ENCODE results near the gene ITM2C. TPM values are rescaled to one million over a fixed set of nuclear protein-coding genes. Genes with fewer than 3 reads are reported as not detected.

The ITM2C gene
- total and polyA plus RNA-seq, 2 of the 13 experiments (the other 11 are each of a cell fraction or from before 2014, with no cell fraction given): 70.5 to 270 TPM

DNA sequence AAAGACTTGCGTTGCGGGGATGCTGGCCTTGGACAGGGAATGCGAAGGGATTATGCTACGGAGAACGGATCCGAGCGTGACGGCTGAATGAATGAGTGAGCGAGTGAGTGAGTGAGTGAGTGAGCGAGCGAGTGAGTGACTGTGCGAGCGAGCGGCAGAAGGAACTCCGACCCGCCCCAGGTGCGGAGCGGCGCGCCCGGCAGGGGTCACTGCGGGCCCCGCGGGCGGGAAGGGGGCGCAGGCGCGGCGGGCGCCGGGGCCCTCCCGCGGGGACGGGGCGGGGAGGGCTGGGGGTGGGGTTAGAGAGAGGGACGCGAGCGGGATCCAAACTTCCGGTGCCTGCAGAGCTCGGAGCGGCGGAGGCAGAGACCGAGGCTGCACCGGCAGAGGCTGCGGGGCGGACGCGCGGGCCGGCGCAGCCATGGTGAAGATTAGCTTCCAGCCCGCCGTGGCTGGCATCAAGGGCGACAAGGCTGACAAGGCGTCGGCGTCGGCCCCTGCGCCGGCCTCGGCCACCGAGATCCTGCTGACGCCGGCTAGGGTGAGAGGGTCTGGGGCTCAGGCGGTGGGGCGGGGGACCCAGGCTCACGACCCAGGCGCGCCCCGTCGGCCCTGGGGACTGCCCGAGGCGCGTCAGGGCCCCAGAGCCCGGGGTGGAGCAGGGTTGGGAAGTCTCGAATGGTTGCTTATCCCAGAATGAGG is at the start of gene ITM2C (continued):
- TF ChIP-seq ZNF468 (CRISPR knock-in tag; IDR thresholded peaks at IDR 0.05) (no peak), AGO2 (optimal IDR thresholded peaks at IDR 0.05; ENCODE audit: low read depth, low read length) (no peak), HIC2 (CRISPR knock-in tag; IDR thresholded peaks at IDR 0.05; ENCODE audit: low read depth) (no peak), ZNF713 (CRISPR knock-in tag; IDR thresholded peaks at IDR 0.05) (0 out of 2 replicates have a peak, but pooled peaks have one; percentile 63), CAMTA2 (CRISPR knock-in tag; IDR thresholded peaks at IDR 0.05; ENCODE audit: borderline replicate concordance) (peak; percentile 96; the same call in 1 of the 2 replicates), THYN1 (CRISPR knock-in tag; IDR thresholded peaks at IDR 0.05; ENCODE audit: borderline replicate concordance, low read depth) (no peak), PLRG1 (conservative IDR thresholded peaks at IDR 0.05) (no peak), SP5 (CRISPR knock-in tag; IDR thresholded peaks at IDR 0.05; ENCODE audit: borderline replicate concordance, low read depth) (no peak), ZNF589 (CRISPR knock-in tag; conservative IDR thresholded peaks at IDR 0.05) (no peak), KMT2A (CRISPR knock-in tag; IDR thresholded peaks at IDR 0.05) (0 out of 2 replicates have a peak, but pooled peaks have one; percentile 40), DDIT3 (CRISPR knock-in tag; IDR thresholded peaks at IDR 0.05) (no peak), CHD4 (IDR thresholded peaks at IDR 0.05; ENCODE audit: borderline replicate concordance, low read length) (no peak), AKAP8 (CRISPR knock-in tag; IDR thresholded peaks at IDR 0.05) (peak; percentile 82; the same call in 1 of the 2 replicates), TRIM24 (CRISPR knock-in tag; IDR thresholded peaks at IDR 0.05) (no peak), ZNF510 (CRISPR knock-in tag; IDR thresholded peaks at IDR 0.05; ENCODE audit: low read depth) (no peak), ZNF121 (CRISPR knock-in tag; IDR thresholded peaks at IDR 0.05) (no peak), PHF5A (CRISPR knock-in tag; IDR thresholded peaks at IDR 0.05; ENCODE audit: low read depth, unreplicated experiment) (no peak), SALL2 (CRISPR knock-in tag; IDR thresholded peaks at IDR 0.05) (peak; percentile 69; the same call in 1 of the 2 replicates), ZNF660 (CRISPR knock-in tag; IDR thresholded peaks at IDR 0.05; ENCODE audit: borderline replicate concordance, low read depth) (no peak)
- TF ChIP-seq, protein P1, sequence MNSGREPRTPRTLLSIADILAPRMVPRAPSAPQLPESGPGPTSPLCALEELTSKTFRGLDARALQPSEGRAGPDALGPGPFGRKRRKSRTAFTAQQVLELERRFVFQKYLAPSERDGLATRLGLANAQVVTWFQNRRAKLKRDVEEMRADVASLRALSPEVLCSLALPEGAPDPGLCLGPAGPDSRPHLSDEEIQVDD (CRISPR knock-in tag; IDR thresholded peaks at IDR 0.05; ENCODE audit: borderline replicate concordance): no peak
- TF ChIP-seq, protein P2, sequence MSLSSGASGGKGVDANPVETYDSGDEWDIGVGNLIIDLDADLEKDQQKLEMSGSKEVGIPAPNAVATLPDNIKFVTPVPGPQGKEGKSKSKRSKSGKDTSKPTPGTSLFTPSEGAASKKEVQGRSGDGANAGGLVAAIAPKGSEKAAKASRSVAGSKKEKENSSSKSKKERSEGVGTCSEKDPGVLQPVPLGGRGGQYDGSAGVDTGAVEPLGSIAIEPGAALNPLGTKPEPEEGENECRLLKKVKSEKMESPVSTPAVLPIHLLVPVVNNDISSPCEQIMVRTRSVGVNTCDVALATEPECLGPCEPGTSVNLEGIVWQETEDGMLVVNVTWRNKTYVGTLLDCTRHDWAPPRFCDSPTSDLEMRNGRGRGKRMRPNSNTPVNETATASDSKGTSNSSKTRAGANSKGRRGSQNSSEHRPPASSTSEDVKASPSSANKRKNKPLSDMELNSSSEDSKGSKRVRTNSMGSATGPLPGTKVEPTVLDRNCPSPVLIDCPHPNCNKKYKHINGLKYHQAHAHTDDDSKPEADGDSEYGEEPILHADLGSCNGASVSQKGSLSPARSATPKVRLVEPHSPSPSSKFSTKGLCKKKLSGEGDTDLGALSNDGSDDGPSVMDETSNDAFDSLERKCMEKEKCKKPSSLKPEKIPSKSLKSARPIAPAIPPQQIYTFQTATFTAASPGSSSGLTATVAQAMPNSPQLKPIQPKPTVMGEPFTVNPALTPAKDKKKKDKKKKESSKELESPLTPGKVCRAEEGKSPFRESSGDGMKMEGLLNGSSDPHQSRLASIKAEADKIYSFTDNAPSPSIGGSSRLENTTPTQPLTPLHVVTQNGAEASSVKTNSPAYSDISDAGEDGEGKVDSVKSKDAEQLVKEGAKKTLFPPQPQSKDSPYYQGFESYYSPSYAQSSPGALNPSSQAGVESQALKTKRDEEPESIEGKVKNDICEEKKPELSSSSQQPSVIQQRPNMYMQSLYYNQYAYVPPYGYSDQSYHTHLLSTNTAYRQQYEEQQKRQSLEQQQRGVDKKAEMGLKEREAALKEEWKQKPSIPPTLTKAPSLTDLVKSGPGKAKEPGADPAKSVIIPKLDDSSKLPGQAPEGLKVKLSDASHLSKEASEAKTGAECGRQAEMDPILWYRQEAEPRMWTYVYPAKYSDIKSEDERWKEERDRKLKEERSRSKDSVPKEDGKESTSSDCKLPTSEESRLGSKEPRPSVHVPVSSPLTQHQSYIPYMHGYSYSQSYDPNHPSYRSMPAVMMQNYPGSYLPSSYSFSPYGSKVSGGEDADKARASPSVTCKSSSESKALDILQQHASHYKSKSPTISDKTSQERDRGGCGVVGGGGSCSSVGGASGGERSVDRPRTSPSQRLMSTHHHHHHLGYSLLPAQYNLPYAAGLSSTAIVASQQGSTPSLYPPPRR (CRISPR knock-in tag; IDR thresholded peaks at IDR 0.05; ENCODE audit: borderline replicate concordance): 0 out of 2 replicates have a peak, but pooled peaks have one; percentile 17
